H9 (cell line): ENCODE data around the gene SEPTIN12. TPM values are rescaled to one million over a fixed set of nuclear protein-coding genes. Genes with fewer than 3 reads are reported as not detected.

Experiments
- DNase-seq: peaks from one replicate; pipeline ENCODE4 v3.0.0-alpha.2; 2017
- H2AFZ ChIP-seq: one replicate; pipeline ENCODE4 v1.6.1; 2013; ENCODE audit warnings: mild to moderate bottlenecking, low read length, control low read depth, moderate library complexity
- H2AK5ac ChIP-seq: 2 replicates; pipeline ENCODE4 v1.6.1; 2013; ENCODE audit warnings: low read length, control low read depth, mixed read lengths; ENCODE audit not compliant: insufficient read length
- H2BK120ac ChIP-seq: one replicate; pipeline ENCODE4 v1.6.1; 2013; ENCODE audit warnings: low read depth, mild to moderate bottlenecking, low read length, control low read depth, inconsistent platforms; ENCODE audit not compliant: poor library complexity, severe bottlenecking
- H2BK12ac ChIP-seq: 2 replicates; pipeline ENCODE4 v1.6.1; 2013; ENCODE audit warnings: low read length, control low read depth, mixed read lengths, low read depth; ENCODE audit not compliant: insufficient read length
- H2BK15ac ChIP-seq: 2 replicates; pipeline ENCODE4 v1.6.1; 2013; ENCODE audit warnings: low read depth, low read length, control low read depth
- H2BK20ac ChIP-seq: one replicate; pipeline ENCODE4 v1.6.1; 2013; ENCODE audit warnings: low read depth, mild to moderate bottlenecking, low read length, control low read depth, inconsistent platforms; ENCODE audit not compliant: poor library complexity, severe bottlenecking
- H2BK5ac ChIP-seq: 2 replicates; pipeline ENCODE4 v1.6.1; 2013; ENCODE audit warnings: low read length, control low read depth, mixed read lengths; ENCODE audit not compliant: insufficient read length
- H3K14ac ChIP-seq: 2 replicates; pipeline ENCODE4 v1.6.1; 2013; ENCODE audit warnings: low read length, control low read depth; ENCODE audit not compliant: insufficient read depth
- H3K18ac ChIP-seq: 2 replicates; pipeline ENCODE4 v1.6.1; 2013; ENCODE audit warnings: low read depth, mild to moderate bottlenecking, mixed read lengths, low read length, control low read depth; ENCODE audit not compliant: insufficient read length
- H3K23ac ChIP-seq: 2 replicates; pipeline ENCODE4 v1.6.1; 2013; ENCODE audit warnings: low read length, control low read depth, mixed read lengths, low read depth; ENCODE audit not compliant: insufficient read length
- H3K23me2 ChIP-seq: 2 replicates; pipeline ENCODE4 v1.6.1; 2013; ENCODE audit warnings: low read depth, mild to moderate bottlenecking, mixed read lengths, low read length, control low read depth; ENCODE audit not compliant: insufficient read length, poor library complexity, severe bottlenecking
- H3K27ac ChIP-seq: 2 replicates; pipeline ENCODE4 v1.5.1; 2013; ENCODE audit warnings: low read length, control low read depth, mixed read lengths, low read depth; ENCODE audit not compliant: insufficient read length
- H3K27me3 ChIP-seq: 2 replicates; pipeline ENCODE4 v1.6.1; 2013; ENCODE audit warnings: low read length, control low read depth, inconsistent platforms; ENCODE audit not compliant: insufficient read depth
- H3K4ac ChIP-seq: 2 replicates; pipeline ENCODE4 v1.6.1; 2013; ENCODE audit warnings: low read depth, mild to moderate bottlenecking, control low read depth, inconsistent platforms, low read length, moderate library complexity
- H3K4me1 ChIP-seq: 2 replicates; pipeline ENCODE4 v1.6.1; 2013; ENCODE audit warnings: low read length, control low read depth, inconsistent platforms; ENCODE audit not compliant: insufficient read depth
- H3K4me2 ChIP-seq: 2 replicates; pipeline ENCODE4 v1.6.1; 2013; ENCODE audit warnings: low read length, control low read depth, mixed read lengths; ENCODE audit not compliant: insufficient read length, insufficient read depth
- H3K56ac ChIP-seq: 2 replicates; pipeline ENCODE4 v1.6.1; 2013; ENCODE audit warnings: low read depth, mild to moderate bottlenecking, mixed read lengths, low read length, control low read depth; ENCODE audit not compliant: insufficient read length
- H3K79me1 ChIP-seq: 2 replicates; pipeline ENCODE4 v1.6.1; 2013; ENCODE audit warnings: low read depth, mild to moderate bottlenecking, moderate library complexity, low read length, control low read depth, inconsistent platforms; ENCODE audit not compliant: insufficient read depth, poor library complexity, severe bottlenecking
- H3K79me2 ChIP-seq: 2 replicates; pipeline ENCODE4 v1.6.1; 2013; ENCODE audit warnings: low read length, control low read depth, inconsistent platforms; ENCODE audit not compliant: insufficient read depth
- H3K9ac ChIP-seq: 2 replicates; pipeline ENCODE4 v1.6.1; 2013; ENCODE audit warnings: low read length, control low read depth, mixed read lengths; ENCODE audit not compliant: insufficient read length; ENCODE audit errors: extremely low read depth
- H3K9me3 ChIP-seq: one replicate; pipeline ENCODE4 v1.6.1; 2013; ENCODE audit warnings: low read depth, low read length, inconsistent platforms; ENCODE audit not compliant: control insufficient read depth
- H3T11ph ChIP-seq: one replicate; pipeline ENCODE4 v1.6.1; 2013; ENCODE audit warnings: mild to moderate bottlenecking, low read length, control low read depth, inconsistent platforms
- H4K20me1 ChIP-seq: one replicate; pipeline ENCODE4 v1.6.1; 2013; ENCODE audit not compliant: control insufficient read depth, insufficient read length, insufficient read depth
- H4K5ac ChIP-seq: 2 replicates; pipeline ENCODE4 v1.6.1; 2013; ENCODE audit warnings: low read depth, mild to moderate bottlenecking, mixed read lengths, low read length, control low read depth; ENCODE audit not compliant: insufficient read length
- H4K8ac ChIP-seq: replicated peaks from 2 replicates; pipeline ENCODE4 v1.6.1; 2013; ENCODE audit warnings: low read length, control low read depth, mixed read lengths, low read depth; ENCODE audit not compliant: insufficient read length
- H4K91ac ChIP-seq: 2 replicates; pipeline ENCODE4 v1.6.1; 2013; ENCODE audit warnings: low read depth, mild to moderate bottlenecking, moderate library complexity, mixed read lengths, low read length, control low read depth; ENCODE audit not compliant: insufficient read length
- H3K27ac Mint-ChIP-seq, 3 experiments: 2 replicates in 2 of 3; 3 replicates in 1 of 3; pipeline ENCODE4 v1.8.0; 2020 to 2021; ENCODE audit warnings: mixed read lengths in 3 of 3, mild to moderate bottlenecking in 1 of 3, moderate library complexity in 1 of 3
- H3K27me3 Mint-ChIP-seq: 2 replicates; pipeline ENCODE4 v1.8.0; 2021; ENCODE audit warnings: low read depth, mild to moderate bottlenecking, moderate library complexity, mixed read lengths
- H3K36me3 Mint-ChIP-seq, 3 experiments: 2 replicates in 2 of 3; 3 replicates in 1 of 3; pipeline ENCODE4 v1.8.0; 2020 to 2021; ENCODE audit warnings: low read depth in 3 of 3, mixed read lengths in 3 of 3; ENCODE audit not compliant: insufficient read depth in 1 of 3
- H3K4me1 Mint-ChIP-seq, 2 experiments: 2 replicates each; pipeline ENCODE4 v1.8.0; 2020; ENCODE audit warnings: mixed read lengths in 2 of 2
- H3K4me3 Mint-ChIP-seq, 2 experiments: 2 replicates in 1 of 2; 3 replicates in 1 of 2; pipeline ENCODE4 v1.8.0; 2020 to 2021; ENCODE audit warnings: mild to moderate bottlenecking in 2 of 2, mixed read lengths in 2 of 2, moderate library complexity in 1 of 2
- H3K9me3 Mint-ChIP-seq, 2 experiments: 2 replicates in 1 of 2; 3 replicates in 1 of 2; pipeline ENCODE4 v1.8.0; 2020; ENCODE audit warnings: mild to moderate bottlenecking in 2 of 2, mixed read lengths in 2 of 2, moderate library complexity in 1 of 2
- CTCF ChIP-seq: fragments of 200-600 bp; sonication (generic); conservative IDR thresholded peaks from 3 replicates; pipeline ENCODE4 v1.8.0; 2021; ENCODE audit warnings: antibody characterized with exemption, mild to moderate bottlenecking
- WGBS: extraction: QIAGEN DNeasy Blood & Tissue Kit; methylation state at CpG from one replicate; pipeline ENCODE4 v1.1.7; 2013; ENCODE audit warnings: missing lambda C conversion rate, low lambda C conversion rate, mixed read lengths; ENCODE audit not compliant: insufficient read length; ENCODE audit errors: extremely low coverage; 5-methylcytosine and 5-hydroxymethylcytosine counted together
- total RNA-seq: library from RNA; stranded (reverse); gene quantifications from 2 replicates; pipeline ENCODE4 v1.2.1, GENCODE V29; 2021

SEPTIN12 gene
- total RNA-seq, 1 experiment from 2014 or later, result 0.48 TPM

GRCh38 chr16:4795828-4796572 is 7.9 kb upstream of the SEPTIN12 start:
- Histone ChIP-seq H3K23me2 (no peaks in the 10 kb centered on the region), H2AK5ac (no peak overlapping the region), H3K56ac (no peak overlapping the region), H2BK5ac (no peak overlapping the region), H3K79me2 (no peaks in the 10 kb centered on the region), H3K4me1 (no peaks in the 10 kb centered on the region), H3K23ac (no peak overlapping the region), H4K91ac (no peak overlapping the region), H3K18ac (no peak overlapping the region), H3K9me3 (no peaks in the 10 kb centered on the region), H3T11ph (no peak overlapping the region), H3K27ac (no peak overlapping the region), H2BK120ac (no peak overlapping the region), H2BK12ac (no peak overlapping the region), H4K20me1 (no peaks in the 10 kb centered on the region), H3K14ac (no peak overlapping the region; the same call in 1 of the 2 replicates), H2AFZ (no peak overlapping the region), H3K79me1 (no peaks in the 10 kb centered on the region), H2BK15ac (no peak overlapping the region), H3K27me3 (no peaks in the 10 kb centered on the region), H2BK20ac (no peak overlapping the region), H4K8ac (no peak overlapping the region), H4K5ac (no peak overlapping the region), H3K4ac (no peak overlapping the region), H3K9ac (no peak overlapping the region), H3K4me2 (no peak overlapping the region)
- no CpG with 5 or more reads among the region's 30 CpGs for WGBS
- peaks cover 3 to 24% (median 12%) of the 10 kb centered on the region in 3 experiments for H3K36me3 Mint-ChIP-seq
- TF ChIP-seq CTCF, result no peak
- H3K4me3 Mint-ChIP-seq, result no peak overlapping the region
- H3K27me3 Mint-ChIP-seq, result no peaks in the 10 kb centered on the region; the same call in none of the 2 replicates
- H3K9me3 Mint-ChIP-seq, result no peaks in the 10 kb centered on the region
- DNase-seq, result no peak
- H3K27ac Mint-ChIP-seq, result no peak overlapping the region
- peaks cover 4 to 7% of the 10 kb centered on the region in 2 experiments; a peak in 3 of 4 replicates for H3K4me1 Mint-ChIP-seq
